ENCODE results near the gene ZNF266. TPM values are rescaled to one million over a fixed set of nuclear protein-coding genes. Genes with fewer than 3 reads are reported as not detected.

Gene ZNF266
- total and polyA plus RNA-seq, 10 of the 15 experiments (the other 5 are each of a cell fraction or from before 2014, with no cell fraction given), result 7.7 to 67.7 (median 25.0) TPM

DNA sequence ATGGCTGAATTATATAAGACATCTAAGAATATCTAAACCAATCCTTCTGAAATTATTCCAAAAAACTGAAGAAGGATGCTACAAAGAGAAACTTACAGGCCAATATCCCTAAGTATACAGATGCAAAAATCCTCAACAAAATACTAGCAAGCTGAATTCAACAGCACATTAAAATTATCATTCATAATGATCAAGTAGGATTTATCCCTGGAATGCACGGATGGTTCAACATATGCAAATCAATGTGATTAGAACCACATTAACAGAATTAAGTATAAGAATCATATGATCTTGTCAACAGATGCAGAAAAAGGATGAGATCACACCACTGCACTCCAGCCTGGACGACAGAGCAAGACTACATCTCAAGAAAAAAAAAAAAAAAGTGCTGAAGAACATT lies 49.8 kb upstream of the ZNF266 start:
- no TSS peak for BruUV-seq (replicated peaks)
- POLR2A ChIA-PET, result no interaction called here

More for the DNA sequence above, 49.8 kb upstream of the ZNF266 start:
- Histone ChIP-seq H3K4me1 (ENCODE audit: control insufficient read depth, insufficient read depth, low read length) (no peaks in the 10 kb centered on the region), H2AFZ (ENCODE audit: control insufficient read depth, low read depth, low read length) (no peak overlapping the region), H4K20me1 (ENCODE audit: control insufficient read depth, insufficient read depth) (no peaks in the 10 kb centered on the region), H3K27ac (ENCODE audit: control insufficient read depth, insufficient read depth) (no peak overlapping the region), H3K4me3 (no peak overlapping the region), H3K9me3 (replicated peaks; ENCODE audit: control insufficient read depth, insufficient read depth, low read length) (no peaks in the 10 kb centered on the region; the same call in 2 of the 3 replicates), H3K36me3 (ENCODE audit: control insufficient read depth in 2 of 2, insufficient read depth in 2 of 2, low read length in 1 of 2) (no peaks in the 10 kb centered on the region), H3K4me2 (ENCODE audit: control insufficient read depth, insufficient read depth) (no peak overlapping the region), H3K79me2 (ENCODE audit: control insufficient read depth, insufficient read depth, low read length) (no peaks in the 10 kb centered on the region), H3K9ac (ENCODE audit: control insufficient read depth, insufficient read depth, low read length) (no peak overlapping the region), H3K27me3 (replicated peaks in 1 of 2; ENCODE audit: control insufficient read depth in 2 of 2, insufficient read depth in 2 of 2, low read length in 1 of 2) (no peaks in the 10 kb centered on the region)
- WGBS (ENCODE audit: insufficient coverage, insufficient replicate concordance, low lambda C conversion rate, missing lambda C conversion rate), result 0% methylated on average over 2 of the region's 2 CpGs
- TF ChIP-seq MXI1 (IDR thresholded peaks at IDR 0.05; ENCODE audit: low read depth, low read length) (no peak), KAT2A (conservative IDR thresholded peaks at IDR 0.05; ENCODE audit: control insufficient read depth, low read depth, low read length) (no peak), BHLHE40 (IDR thresholded peaks at IDR 0.05; ENCODE audit: borderline replicate concordance in 1 of 2, low read depth in 2 of 2, low read length in 1 of 2) (no peak), SKIL (IDR thresholded peaks at IDR 0.05; ENCODE audit: low read depth, poor library complexity, severe bottlenecking) (no peak), TCF7 (IDR thresholded peaks at IDR 0.05; ENCODE audit: borderline replicate concordance) (no peak), CREB1 (IDR thresholded peaks at IDR 0.05; ENCODE audit: low read depth) (no peak), ETV6 (conservative IDR thresholded peaks at IDR 0.05 in 1 of 2, IDR thresholded peaks at IDR 0.05 in 1 of 2; ENCODE audit: borderline replicate concordance in 1 of 2, low read depth in 1 of 2) (no peak), CBX3 (IDR thresholded peaks at IDR 0.05; ENCODE audit: borderline replicate concordance, low read depth) (no peak), FOS (IDR thresholded peaks at IDR 0.05; ENCODE audit: borderline replicate concordance, extremely low read depth, insufficient read length) (no peak), ZNF217 (IDR thresholded peaks at IDR 0.05) (no peak), E4F1 (IDR thresholded peaks at IDR 0.05; ENCODE audit: borderline replicate concordance, partially characterized antibody) (no peak)
- TF ChIP-seq, protein P1, sequence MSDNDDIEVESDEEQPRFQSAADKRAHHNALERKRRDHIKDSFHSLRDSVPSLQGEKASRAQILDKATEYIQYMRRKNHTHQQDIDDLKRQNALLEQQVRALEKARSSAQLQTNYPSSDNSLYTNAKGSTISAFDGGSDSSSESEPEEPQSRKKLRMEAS (IDR thresholded peaks at IDR 0.05; ENCODE audit: low read depth, low read length), result no peak
- ChIA-PET RAD21 (ENCODE audit: unreplicated experiment) (no interaction called here), SMC1A (ENCODE audit: uncharacterized antibody, unreplicated experiment) (no interaction called here), CTCF (no interaction called here)
- FAIRE-seq (no peak), ATAC-seq (no peak), DNase-seq (ENCODE audit: low read depth, low spot score) (no peak)
- in situ Hi-C loops (cut with MboI) (no loop called here), intact Hi-C loops (cut with micrococcal nuclease; ENCODE audit: unreplicated experiment) (no loop called here)

Data from GM12878 (cell line).